Measurements from ENCODE around the gene KCNN3.

KCNN3 gene

DNA sequence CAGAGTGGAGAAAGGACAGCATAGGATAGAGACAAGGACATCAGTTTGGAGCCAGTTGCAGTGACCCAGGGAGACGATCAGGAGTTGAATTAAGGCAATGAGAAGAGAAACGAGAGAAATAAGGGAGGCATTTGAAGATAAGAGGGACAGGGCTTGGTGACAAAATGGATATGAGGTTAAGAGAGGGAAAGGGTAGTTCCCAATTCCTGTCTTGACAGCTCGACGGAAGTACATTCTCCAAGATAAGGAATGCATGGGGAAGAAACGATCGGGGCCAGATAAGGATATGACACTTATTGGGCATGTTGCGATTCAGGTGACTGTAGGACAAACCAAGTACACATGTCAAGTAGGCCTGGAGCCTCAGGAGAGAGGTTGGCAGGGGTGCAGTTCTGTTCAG lies 18.7 kb upstream of the KCNN3 start:
- Histone ChIP-seq H3K79me2 (no peaks in the 10 kb centered on the region), H3K9ac (no peak overlapping the region), H3K9me3 (ENCODE audit: control insufficient read depth, low read length) (no peaks in the 10 kb centered on the region), H3K36me3 (ENCODE audit: control insufficient read depth, insufficient read depth, low read length) (no peaks in the 10 kb centered on the region), H2AFZ (no peak overlapping the region), H3K27ac (no peak overlapping the region), H3K4me1 (no peaks in the 10 kb centered on the region), H3K27me3 (ENCODE audit: control insufficient read depth, insufficient read depth, low read length) (no peaks in the 10 kb centered on the region), H3K4me3 (ENCODE audit: low read depth, low read length) (no peak overlapping the region), H3K4me2 (ENCODE audit: low read length) (no peak overlapping the region)
- TF ChIP-seq, protein P1, sequence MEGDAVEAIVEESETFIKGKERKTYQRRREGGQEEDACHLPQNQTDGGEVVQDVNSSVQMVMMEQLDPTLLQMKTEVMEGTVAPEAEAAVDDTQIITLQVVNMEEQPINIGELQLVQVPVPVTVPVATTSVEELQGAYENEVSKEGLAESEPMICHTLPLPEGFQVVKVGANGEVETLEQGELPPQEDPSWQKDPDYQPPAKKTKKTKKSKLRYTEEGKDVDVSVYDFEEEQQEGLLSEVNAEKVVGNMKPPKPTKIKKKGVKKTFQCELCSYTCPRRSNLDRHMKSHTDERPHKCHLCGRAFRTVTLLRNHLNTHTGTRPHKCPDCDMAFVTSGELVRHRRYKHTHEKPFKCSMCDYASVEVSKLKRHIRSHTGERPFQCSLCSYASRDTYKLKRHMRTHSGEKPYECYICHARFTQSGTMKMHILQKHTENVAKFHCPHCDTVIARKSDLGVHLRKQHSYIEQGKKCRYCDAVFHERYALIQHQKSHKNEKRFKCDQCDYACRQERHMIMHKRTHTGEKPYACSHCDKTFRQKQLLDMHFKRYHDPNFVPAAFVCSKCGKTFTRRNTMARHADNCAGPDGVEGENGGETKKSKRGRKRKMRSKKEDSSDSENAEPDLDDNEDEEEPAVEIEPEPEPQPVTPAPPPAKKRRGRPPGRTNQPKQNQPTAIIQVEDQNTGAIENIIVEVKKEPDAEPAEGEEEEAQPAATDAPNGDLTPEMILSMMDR (IDR thresholded peaks at IDR 0.05) = no peak

DNA sequence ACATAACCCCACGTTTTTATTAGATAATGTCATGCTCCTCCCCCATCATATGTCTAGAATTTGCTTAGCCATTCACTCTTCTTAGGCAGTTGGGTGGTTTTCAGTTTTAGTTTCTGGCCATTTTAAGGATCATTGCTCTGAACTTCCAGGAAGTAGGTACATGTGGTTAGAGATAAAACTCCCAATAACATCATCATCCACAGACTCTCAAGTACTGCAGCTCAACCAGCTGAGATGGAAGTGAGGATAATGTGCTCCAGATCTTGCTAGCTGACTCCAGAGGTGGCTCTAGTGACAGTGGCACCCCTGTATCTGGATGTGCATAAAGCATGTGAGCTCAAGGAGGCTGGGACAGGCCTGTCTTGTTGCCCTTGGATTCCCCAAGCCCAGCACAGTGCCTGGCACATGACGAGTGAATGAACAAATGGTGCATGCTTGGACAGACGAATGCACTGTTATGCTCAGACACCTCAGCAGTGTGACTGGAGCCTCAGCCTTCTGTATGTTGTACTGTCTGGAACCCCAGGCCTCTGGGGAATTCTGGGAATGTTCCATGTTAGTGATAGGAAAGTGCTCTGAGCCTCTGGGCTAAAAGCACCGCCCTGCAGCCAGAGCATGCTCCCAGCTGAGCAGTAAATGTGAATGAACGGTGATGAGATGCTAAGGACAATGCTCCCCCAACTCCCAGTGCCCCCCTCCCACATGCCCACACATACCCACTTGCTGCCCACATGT lies 16.4 kb upstream of the KCNN3 start:
- no peaks in the 10 kb centered on the region for H3K4me1 ChIP-seq
- H3K9ac ChIP-seq = no peak overlapping the region
- H3K4me3 ChIP-seq (ENCODE audit: low read depth, low read length) = no peak overlapping the region
- no peak overlapping the region for H3K27ac ChIP-seq
- no peak overlapping the region for H3K4me2 ChIP-seq (ENCODE audit: low read length)
- H3K27me3 ChIP-seq (ENCODE audit: control insufficient read depth, insufficient read depth, low read length) = no peaks in the 10 kb centered on the region
- TF ChIP-seq, protein P1 (IDR thresholded peaks at IDR 0.05) = no peak
- no peaks in the 10 kb centered on the region for H3K9me3 ChIP-seq (ENCODE audit: control insufficient read depth, low read length)
- H3K36me3 ChIP-seq (ENCODE audit: control insufficient read depth, insufficient read depth, low read length) = no peaks in the 10 kb centered on the region
- H3K79me2 ChIP-seq = no peaks in the 10 kb centered on the region
- H2AFZ ChIP-seq = no peak overlapping the region

DNA sequence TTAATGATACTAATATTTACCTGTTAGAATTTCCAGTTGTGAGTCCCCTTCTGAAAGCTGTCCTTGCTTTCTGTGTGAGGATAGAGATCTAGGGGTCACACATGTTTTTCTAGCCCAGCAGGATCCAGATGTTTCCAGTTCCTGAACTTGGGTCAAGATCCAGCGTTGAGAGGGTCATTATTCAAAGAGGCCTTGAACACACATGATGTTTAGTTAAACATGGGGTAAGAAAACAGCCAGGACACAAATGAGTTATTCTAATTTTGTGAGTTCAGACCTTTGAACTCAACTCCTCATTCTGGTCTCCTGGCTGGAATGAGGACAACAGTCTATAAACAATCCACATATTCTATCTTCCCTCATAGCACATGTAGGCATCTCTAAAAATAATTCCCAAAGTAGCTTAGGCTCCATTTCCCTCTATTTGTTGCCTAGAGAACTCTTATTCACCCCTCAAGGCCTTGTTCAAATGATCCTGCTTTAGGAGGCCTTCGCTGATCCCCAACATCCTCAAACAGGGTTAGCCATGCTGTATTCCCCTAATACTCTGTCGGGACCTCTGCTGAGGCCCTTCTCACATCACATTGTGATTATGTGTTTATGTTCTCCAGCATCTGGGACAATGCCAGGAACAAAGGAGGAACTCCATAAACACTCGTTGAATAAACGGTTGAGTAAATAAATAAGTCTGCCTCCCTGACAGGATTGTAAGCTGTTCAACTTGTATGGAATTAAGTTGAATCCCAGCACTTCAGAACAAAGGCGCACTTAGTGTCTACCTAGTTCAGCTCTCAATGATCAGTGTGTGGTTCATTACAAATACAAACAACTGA lies 15.0 kb upstream of the KCNN3 start:
- no peaks in the 10 kb centered on the region for H3K4me1 ChIP-seq
- no peaks in the 10 kb centered on the region for H3K79me2 ChIP-seq
- H2AFZ ChIP-seq = no peak overlapping the region
- H3K27me3 ChIP-seq (ENCODE audit: control insufficient read depth, insufficient read depth, low read length) = no peaks in the 10 kb centered on the region
- no peak overlapping the region for H3K4me3 ChIP-seq (ENCODE audit: low read depth, low read length)
- no peaks in the 10 kb centered on the region for H3K36me3 ChIP-seq (ENCODE audit: control insufficient read depth, insufficient read depth, low read length)
- TF ChIP-seq, protein P1 (IDR thresholded peaks at IDR 0.05) = no peak
- H3K9ac ChIP-seq = no peak overlapping the region
- no peaks in the 10 kb centered on the region for H3K9me3 ChIP-seq (ENCODE audit: control insufficient read depth, low read length)
- H3K4me2 ChIP-seq (ENCODE audit: low read length) = no peak overlapping the region
- no peak overlapping the region for H3K27ac ChIP-seq

DNA sequence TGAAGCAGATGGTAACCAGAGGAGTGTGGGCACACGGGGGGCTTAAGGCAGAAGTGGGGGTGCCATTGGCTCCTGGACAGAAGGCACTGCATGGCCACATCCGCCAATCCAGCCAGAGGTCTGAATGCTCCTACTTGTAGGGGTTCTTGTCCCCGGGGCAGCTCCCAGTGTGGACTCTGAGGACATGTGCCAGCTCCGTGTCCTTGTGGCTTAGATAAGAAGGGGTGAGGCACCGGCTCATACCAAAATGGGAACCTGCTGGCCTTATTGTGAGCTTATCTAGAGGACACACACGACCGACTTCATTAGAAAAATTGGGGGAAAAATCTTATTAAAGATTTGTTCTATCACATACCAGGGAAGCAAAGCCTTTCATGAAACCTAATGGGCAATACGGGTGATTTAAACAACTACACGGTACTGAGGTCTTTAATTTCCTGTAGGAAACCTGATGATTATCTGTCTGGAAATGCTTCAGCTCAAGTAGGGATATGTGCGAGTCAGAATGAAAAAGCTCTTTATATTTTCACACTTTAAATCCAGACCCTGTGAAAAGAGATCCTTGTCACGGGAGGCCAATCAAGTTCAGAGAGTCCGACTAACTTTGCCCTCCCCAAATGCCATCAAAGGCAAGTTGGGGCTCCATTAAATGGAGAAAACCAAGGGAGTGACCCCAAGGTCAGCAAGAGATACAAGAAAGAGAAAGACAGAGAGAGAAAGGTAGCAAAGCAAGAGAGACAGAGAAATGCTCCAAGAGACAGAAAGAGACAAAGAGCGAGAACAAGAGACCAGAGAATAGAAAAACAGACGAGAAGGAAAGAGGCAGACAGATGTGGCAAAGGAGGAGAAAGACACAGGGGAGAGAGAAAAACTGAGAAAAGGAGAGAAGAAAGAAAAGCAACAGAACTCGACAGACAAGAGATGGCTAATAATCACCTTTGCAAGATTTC lies 14.1 kb upstream of the KCNN3 start:
- Histone ChIP-seq H3K4me3 (ENCODE audit: low read depth, low read length) (no peak overlapping the region), H3K27ac (no peak overlapping the region), H3K9ac (no peak overlapping the region), H3K4me1 (no peaks in the 10 kb centered on the region), H3K36me3 (ENCODE audit: control insufficient read depth, insufficient read depth, low read length) (no peaks in the 10 kb centered on the region), H3K9me3 (ENCODE audit: control insufficient read depth, low read length) (no peaks in the 10 kb centered on the region), H2AFZ (no peak overlapping the region), H3K79me2 (no peaks in the 10 kb centered on the region), H3K4me2 (ENCODE audit: low read length) (no peak overlapping the region), H3K27me3 (ENCODE audit: control insufficient read depth, insufficient read depth, low read length) (no peaks in the 10 kb centered on the region)
- TF ChIP-seq, protein P1 (IDR thresholded peaks at IDR 0.05) = no peak
